Upper lobe of right lung (tissue), 1 donor: ENCODE measurements around the gene CDH13. TPM values are rescaled to one million over a fixed set of nuclear protein-coding genes. Genes with fewer than 3 reads are reported as not detected.

Experiments
- ATAC-seq: fragments of 200-7000 bp; cut with Tn5 transposase; one replicate; pipeline ENCODE4 v1.9.1; 2020; ENCODE audit warnings: mild to moderate bottlenecking, moderate library complexity
- DNase-seq: peaks from one replicate; pipeline ENCODE4 v3.0.0-alpha.2; 2020
- H3K27ac ChIP-seq: fragments of 200-600 bp; one replicate; pipeline ENCODE4 v1.8.0; 2022
- H3K27me3 ChIP-seq: fragments of 200-600 bp; one replicate; pipeline ENCODE4 v1.8.0; 2022; ENCODE audit warnings: mild to moderate bottlenecking
- H3K36me3 ChIP-seq: fragments of 200-600 bp; one replicate; pipeline ENCODE4 v1.8.0; 2022
- H3K4me1 ChIP-seq: fragments of 200-600 bp; one replicate; pipeline ENCODE4 v1.8.0; 2022
- H3K4me3 ChIP-seq: fragments of 200-600 bp; one replicate; pipeline ENCODE4 v1.8.0; 2022; ENCODE audit warnings: mild to moderate bottlenecking
- H3K9me3 ChIP-seq: fragments of 200-600 bp; one replicate; pipeline ENCODE4 v1.8.0; 2022
- CTCF ChIP-seq: fragments of 200-600 bp; IDR thresholded peaks from one replicate; pipeline ENCODE4 v1.8.0; 2022; ENCODE audit warnings: antibody characterized with exemption
- intact Hi-C: fragments of 100-400 bp; cut with DNase I; formaldehyde crosslinking; loops from one replicate; pipeline ENCODE4 v1.11.0; 2022
- total RNA-seq: library from RNA; stranded (reverse); fragmentation: NEBNext Ultra II Directional; extraction: Animal tissue kit (Norgen Biotek cat#: 25700); gene quantifications from one replicate; pipeline ENCODE4 v1.2.1, GENCODE V29; 2021
- donor health status: DM: no; HTN: yes; CAD: no; lungs with severe emphysema.

Gene CDH13
- total RNA-seq, 1 donor from 2014 or later = 27.2 TPM

- TF ChIP-seq CTCF = no peak
- Histone ChIP-seq H3K27ac (no peak overlapping the region), H3K36me3 (no peaks in the 10 kb centered on the region), H3K4me1 (peaks cover 9% of the 10 kb centered on the region), H3K4me3 (no peak overlapping the region), H3K27me3 (no peaks in the 10 kb centered on the region), H3K9me3 (no peaks in the 10 kb centered on the region)
- ATAC-seq = no peak
- no peak for DNase-seq
- intact Hi-C loops = no loop called here
Measured at GRCh38 chr16:82699260-82699659, 72.5 kb downstream of the CDH13 start.

- no peak for ATAC-seq
Measured at GRCh38 chr16:82699711-82700495, 73.1 kb downstream of the CDH13 start.

GRCh38 chr16:82700541-82701235 is 73.9 kb downstream of the CDH13 start:
- no peak for TF ChIP-seq CTCF
- Histone ChIP-seq H3K27me3 (no peaks in the 10 kb centered on the region), H3K36me3 (no peaks in the 10 kb centered on the region), H3K9me3 (no peaks in the 10 kb centered on the region), H3K4me3 (no peak overlapping the region), H3K4me1 (peaks cover 9% of the 10 kb centered on the region), H3K27ac (no peak overlapping the region)
- no peak for DNase-seq
- ATAC-seq = no peak
- intact Hi-C loops = no loop called here

More at GRCh38 chr16:82699711-82700495, 73.1 kb downstream of the CDH13 start:
- intact Hi-C loops = no loop called here
- Histone ChIP-seq H3K27ac (no peak overlapping the region), H3K36me3 (no peaks in the 10 kb centered on the region), H3K4me1 (peaks cover 9% of the 10 kb centered on the region), H3K27me3 (no peaks in the 10 kb centered on the region), H3K9me3 (no peaks in the 10 kb centered on the region), H3K4me3 (no peak overlapping the region)
- no peak for DNase-seq
- TF ChIP-seq CTCF = no peak

GRCh38 chr16:82701442-82701955 is 74.7 kb downstream of the CDH13 start:
- Histone ChIP-seq H3K27me3 (no peaks in the 10 kb centered on the region), H3K4me3 (no peak overlapping the region), H3K4me1 (peaks cover 9% of the 10 kb centered on the region), H3K9me3 (no peaks in the 10 kb centered on the region), H3K27ac (no peak overlapping the region), H3K36me3 (no peaks in the 10 kb centered on the region)
- TF ChIP-seq CTCF = no peak
- intact Hi-C loops = no loop called here
- ATAC-seq (no peak), DNase-seq (no peak)

- no peaks in the 10 kb centered on the region for H3K36me3 ChIP-seq
- ATAC-seq = no peak
Measured at GRCh38 chr16:82703161-82703560, 76.4 kb downstream of the CDH13 start.

More at GRCh38 chr16:82703161-82703560, 76.4 kb downstream of the CDH13 start:
- no peak for DNase-seq
- H3K4me1 ChIP-seq = peaks cover 9% of the 10 kb centered on the region
- intact Hi-C loops = no loop called here
- no peak overlapping the region for H3K4me3 ChIP-seq
- no peak for TF ChIP-seq CTCF
- no peaks in the 10 kb centered on the region for H3K9me3 ChIP-seq
- no peaks in the 10 kb centered on the region for H3K27me3 ChIP-seq
- H3K27ac ChIP-seq = no peak overlapping the region
